Dedifferentiated amniotic fluid mesenchymal stem cell (primary cell): ENCODE results near the gene TST.

Source experiments
- DNase-seq: peaks from one replicate; pipeline ENCODE4 v3.0.0-alpha.2; 2016; ENCODE audit errors: extremely low spot score

The TST gene

DNA sequence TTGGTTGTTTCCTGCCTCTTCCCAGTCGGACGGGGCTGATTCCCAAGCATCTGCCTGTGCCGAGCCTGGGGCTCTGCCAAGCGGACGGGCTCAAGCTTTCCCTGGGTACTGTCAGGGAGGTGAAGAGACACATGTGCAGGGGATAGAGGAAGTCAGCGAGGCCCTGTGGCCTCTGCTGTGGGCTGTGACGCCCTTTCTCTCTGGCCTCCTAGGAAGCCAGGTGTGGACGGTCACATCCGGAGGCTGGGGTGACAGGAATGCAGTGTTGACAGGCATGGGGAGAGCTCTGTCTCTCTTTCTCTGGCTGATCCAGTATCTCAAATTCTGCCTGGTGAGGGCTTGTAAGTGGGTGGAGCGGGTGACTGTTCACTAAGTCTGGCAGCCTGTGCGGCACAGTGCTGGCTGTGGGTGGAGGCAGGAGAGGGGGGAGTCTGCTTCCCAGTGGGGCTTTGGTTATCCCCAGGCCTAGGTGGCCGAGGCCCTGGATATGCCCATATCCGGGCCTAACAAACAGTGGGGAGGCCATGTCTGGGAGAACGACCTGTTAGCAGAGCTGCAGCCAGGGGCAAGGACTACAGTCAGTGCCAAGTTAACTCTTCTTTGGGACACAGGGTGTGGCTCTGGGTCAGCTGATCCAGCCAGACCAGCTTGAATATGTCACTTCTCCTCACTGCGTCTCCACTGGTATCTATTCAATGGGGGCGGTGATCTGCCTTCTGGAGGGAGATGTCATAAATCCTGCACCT is 34.2 kb upstream of the TST start:
- DNase-seq: no peak

DNA sequence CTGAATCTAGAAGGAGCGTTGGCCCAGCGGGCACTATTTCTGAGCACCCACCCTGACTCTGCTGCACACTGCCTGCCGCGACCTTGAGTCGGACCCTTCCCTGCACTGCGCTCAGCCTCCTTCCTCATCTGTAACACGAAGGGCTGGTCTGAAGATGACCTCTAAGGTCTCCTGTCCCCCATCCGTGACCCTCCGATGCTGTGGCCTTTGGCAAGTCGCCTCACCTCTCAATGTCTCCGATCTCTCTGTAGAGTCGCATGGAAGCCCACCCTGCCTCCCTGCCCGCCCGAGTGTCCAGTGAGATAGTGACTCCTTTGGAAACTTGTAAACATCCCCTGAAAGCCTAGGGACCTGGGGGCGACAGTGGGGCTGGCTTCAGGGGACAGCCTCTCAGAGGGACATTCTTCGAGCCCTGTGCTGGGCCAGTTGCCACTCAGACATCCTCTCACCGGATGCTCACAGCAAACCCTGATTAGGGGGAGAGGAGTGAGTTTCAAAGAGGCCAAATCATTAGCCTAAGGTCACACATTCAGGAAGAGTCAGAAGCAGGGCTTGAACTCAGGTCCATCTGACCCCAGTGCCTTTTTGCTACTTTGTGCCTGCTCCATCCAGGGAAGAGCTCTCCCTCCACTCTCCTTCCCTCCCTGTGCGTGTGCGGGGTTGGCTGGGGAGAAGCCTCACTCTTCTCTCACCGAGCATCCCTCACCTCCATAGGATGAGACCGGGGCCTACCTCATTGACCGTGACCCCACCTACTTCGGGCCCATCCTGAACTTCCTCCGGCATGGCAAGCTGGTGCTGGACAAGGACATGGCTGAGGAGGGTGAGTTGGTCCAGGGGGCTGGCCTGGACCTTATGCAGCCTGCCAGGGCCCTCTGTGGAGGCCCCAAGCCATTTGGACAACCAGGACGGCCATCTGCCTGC is 33.4 kb upstream of the TST start:
- no peak for DNase-seq

DNA sequence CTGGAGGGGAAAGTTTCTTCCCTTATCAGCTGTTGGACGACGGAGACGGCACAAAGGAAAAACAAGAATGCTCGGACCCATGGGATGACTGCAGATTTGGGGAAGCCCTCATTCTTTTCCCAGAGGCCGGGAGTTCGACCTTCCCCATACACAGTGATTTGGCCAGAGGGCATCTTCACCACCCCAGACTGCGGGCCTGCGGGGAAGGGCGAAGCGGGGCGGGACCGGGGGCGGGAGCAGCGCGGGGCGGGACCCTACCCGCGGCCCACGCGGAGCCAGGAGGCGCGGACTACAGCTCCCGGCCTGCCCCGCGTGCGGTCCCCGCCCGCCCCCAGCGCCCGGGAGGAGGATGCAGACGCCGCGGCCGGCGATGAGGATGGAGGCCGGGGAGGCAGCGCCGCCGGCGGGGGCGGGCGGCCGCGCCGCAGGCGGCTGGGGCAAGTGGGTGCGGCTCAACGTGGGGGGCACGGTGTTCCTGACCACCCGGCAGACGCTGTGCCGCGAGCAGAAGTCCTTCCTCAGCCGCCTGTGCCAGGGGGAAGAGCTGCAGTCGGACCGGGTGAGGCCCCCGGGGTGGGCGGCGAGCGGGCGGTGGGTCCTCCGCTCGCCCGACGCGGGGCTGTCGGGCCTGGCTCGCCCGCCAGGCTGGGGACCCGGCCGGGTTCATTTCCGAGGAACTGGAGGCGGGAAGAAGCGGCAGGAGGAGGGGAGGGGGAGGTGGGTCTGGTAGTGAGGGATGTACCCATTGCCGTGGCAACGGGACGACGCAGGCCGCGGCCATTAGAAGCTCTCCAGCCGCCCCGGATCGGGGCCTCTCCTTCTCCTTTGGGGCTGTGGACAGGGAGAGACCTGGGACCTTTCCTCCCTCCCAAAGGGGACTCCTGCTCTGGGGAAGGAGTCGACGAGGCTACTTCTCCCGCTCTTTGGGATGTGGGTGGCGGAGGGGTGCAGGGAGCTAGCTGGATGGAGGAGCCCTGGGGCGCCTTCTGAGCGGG is 32.4 kb upstream of the TST start, which contains the start of gene KCTD17:
Gene KCTD17, plus strand, starts transcription at position 352 of the 995 bp plus-strand sequence. Its CDS starts 19 bp downstream, at position 371.
- peak; percentile 35 for DNase-seq

DNA sequence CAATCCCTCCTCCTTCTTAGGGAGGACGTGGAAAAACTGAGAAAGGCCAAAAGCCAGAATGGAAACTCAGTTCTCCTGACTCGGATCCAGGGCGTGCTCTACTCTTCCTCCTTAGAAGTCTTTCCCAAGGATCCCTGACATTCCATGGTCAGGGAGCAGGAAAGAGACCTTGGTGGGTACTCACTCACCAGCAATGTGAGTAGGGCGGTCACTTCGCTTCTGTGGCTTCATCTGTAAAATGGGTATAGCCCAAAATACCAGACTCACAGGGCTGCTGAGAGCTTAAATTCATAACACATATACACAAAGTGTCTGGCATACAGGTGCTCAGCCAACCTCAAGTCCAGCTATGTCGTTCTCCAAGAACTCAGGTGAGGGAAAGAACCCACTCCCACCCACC is 31.7 kb upstream of the TST start:
- no peak for DNase-seq

DNA sequence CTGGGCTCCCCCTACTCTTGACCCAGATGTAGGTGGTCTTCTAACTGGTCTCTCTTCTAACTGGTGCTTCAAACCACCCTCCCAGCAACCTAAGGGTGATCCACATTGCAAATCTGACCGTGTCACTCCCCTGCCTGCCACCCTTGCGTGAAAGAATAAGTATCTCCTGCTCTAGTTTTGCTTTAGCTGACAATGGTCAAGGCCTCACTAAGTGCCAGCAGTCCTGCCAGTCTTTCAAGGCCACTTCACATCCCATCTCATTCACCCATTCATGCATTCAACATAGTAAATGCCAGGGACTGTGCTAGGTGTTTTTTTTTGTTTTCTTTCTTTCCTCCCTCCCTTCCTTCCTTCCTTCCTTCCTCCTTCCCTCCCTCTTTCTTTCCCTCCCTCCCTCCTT is 30.0 kb upstream of the TST start:
- no peak for DNase-seq

DNA sequence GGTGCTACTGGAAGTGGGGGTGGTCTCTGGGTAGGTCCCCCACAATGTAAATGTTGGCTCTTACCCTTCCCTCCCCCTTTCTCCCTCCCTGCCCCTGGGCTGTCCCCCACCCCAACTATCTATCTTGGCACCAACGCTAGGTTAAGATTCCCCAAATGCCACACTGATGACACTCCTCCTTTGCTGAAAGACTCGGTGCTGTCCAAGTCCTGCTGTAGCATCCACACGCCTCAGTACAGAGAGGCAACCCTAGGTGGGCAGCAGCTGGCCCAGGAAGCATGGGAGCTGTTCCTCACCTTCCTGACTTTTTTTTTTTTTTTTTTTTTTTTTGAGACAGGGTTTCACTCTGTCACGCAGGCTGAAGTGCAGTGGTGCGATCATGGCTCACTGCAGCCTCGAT is 28.9 kb upstream of the TST start:
- no peak for DNase-seq

DNA sequence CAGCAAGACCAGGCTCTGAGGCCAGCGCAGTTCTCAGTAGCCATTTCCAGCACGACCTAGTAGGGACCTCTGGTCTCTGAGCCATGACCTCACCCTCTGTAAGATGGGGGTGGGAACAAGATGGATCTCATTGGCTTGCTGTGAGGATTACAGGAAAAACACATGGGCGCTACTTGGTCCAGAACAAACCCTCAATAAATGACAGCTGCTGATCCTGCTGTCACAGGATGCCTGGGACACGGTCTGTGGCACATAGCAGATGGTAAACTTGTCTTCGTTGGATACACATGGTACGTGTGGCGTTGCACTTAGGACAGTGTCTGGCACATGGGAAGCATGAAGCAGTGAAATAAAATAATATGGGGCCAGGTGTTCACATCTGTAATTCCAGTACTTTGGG is 27.8 kb upstream of the TST start:
- DNase-seq: no peak

DNA sequence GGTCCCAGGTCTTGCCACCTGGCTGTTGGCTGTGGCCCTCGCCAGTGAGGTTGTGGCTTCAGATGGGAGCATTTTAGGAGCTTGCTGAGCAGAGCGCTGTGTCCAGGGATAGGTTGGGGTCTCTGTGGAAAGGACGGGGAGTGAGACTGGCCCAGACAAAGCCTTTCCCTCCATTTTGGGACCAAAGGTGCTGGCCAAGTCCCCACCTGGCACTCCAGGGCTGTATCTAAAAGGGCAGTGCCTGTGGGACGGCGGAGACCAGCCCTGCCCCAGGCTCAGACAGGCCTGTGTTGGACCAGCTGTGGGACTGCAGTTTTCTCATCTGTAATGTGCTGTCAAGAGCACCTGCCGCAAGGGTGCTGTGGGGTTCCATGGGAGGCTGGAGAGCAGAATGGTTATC is 27.3 kb upstream of the TST start:
- DNase-seq: no peak

DNA sequence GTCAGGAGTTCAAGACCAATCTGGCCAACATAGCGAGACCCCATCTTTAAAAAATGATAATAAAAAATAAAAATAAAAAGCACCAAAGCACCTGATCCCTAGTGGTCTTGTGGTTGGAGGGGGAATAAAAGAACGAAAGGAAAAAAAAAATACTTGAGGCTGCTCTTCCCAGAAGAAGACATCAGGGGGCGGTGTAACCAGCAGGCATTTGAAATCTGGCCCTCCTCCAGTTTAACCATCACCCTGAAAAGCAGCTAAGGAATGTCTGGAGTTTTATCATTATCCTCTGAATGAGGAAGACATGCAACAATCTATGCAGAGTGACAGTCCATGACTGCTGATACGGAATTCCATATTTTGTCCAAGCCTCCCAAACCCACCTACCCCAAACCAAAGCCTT is 26.7 kb upstream of the TST start:
- DNase-seq: no peak

DNA sequence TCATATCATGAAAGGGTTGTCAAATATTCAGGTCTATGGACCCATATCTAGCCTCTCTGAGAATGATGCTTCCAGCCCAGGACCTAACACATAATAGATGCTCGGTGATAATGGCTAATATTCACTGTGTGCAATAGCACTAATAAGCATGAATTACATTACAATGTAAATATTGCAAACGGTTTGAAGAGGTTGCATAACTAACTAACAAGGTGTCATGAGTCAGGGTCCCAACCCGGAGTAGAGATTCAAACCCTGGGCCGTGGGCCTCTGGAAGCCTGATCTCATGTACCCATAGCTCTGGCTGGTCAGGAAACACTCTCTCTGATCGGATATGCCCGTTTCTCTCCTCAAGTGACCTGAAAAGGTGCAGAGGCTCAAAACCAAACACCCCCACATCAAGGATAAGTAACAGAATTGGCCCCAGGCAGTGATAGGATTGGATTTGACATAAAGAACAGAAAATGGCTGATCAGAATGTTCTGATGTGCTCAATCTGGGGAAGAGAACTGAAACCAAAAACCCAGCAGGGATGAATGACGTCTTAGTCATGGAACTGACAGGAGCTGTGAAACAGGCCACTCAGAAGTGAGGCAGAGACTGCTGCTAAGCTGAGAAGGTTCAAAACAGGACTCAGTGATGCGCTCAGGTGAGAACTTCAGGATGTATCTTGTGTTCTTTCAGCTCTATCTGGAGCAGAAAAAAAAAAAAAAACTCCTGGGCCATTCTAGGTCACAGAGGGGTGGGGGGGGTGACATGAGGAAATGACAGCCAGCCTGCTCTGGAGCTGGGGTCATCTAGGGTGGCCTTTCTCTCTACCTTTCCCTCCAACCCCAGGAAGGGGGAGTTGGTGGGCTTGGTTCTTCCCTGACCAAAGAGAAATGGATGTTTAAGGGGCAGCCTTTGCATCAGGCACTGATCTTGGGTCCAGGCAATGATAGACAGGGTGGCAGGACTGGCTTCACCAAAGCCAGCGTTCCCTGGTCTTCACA is 25.7 kb upstream of the TST start:
- DNase-seq: no peak

DNA sequence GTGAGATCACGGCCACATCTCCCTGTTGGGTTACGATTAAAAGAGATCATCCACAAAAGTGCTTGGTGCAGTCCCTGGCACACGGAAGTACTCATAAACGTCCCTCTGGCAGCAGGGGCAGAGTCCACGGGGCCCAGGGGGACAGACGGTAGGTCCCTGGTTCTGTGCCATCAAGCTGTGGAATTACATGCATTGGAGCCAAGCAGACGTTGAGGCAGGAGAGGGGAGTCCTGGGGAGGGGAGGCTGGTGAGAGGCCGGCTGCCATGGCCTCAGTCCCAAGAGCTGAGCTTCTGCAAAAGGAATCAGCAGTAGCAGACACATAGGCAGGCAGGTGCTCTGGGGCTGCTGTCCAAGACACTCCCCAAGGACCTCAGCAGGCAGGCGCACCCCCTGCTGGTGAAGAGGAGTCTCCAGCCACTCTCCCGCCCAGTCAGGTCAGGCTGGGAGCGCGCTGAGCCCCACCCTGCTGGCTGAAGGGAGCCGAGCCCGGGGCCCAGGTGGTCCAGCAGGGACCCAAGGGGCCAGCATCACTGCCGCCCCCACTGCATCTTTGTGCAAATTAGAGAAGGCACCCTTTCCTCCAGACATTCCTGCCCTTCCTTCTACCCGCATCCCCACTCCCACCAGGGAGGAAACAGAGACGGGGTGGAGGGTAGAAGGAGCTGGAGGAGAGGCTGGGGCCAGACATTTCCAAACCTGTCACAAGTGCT is 24.7 kb upstream of the TST start:
- no peak for DNase-seq

DNA sequence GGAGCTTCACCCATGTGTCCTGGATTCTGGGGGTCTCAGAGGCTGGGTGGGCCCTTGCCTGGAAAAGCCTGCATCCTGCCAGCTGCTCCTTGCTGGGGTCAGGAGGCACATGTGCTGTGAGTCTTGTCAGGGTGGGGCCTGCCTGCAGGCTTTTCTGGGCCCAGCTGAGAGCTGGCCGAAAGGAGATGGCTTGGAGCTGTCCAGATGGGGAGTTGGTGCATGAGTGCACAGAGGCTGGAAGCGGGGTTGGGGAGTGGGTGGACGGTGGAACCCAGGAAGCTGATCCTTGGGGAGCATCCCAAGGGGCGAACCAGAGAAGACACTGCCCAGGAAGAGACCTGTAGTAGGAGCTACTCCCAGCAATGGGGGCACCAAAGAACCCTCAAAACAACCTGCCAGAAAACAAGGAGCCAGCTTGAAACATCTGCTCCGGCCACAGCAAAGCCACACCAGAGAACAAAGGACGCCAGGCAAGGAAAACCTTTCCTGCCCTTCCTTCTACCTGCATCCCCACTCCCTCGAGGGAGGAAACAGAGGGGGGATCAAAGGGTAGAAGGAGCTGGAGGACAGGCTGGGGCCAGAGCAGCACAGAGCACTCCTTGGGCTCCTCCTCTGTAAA is 24.1 kb upstream of the TST start:
- no peak for DNase-seq

DNA sequence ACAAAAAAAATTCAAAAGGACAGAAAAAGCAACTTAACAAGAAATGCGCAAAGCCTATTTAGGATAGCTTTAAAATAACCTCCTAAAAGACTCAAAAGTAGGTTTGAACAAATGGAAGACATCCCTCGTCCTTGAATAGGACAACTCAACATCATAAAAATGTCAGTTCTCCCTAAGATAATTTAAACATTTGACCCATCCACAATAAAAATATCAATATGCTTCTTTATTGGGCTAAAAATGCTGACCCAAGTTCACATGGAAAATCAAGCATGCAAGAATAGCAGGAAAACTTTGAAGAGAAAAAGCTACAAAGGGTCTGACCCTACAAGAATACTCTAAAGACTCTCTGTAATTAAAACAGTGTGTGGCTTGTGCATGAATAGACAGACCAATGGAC is 20.2 kb upstream of the TST start:
- DNase-seq: no peak

DNA sequence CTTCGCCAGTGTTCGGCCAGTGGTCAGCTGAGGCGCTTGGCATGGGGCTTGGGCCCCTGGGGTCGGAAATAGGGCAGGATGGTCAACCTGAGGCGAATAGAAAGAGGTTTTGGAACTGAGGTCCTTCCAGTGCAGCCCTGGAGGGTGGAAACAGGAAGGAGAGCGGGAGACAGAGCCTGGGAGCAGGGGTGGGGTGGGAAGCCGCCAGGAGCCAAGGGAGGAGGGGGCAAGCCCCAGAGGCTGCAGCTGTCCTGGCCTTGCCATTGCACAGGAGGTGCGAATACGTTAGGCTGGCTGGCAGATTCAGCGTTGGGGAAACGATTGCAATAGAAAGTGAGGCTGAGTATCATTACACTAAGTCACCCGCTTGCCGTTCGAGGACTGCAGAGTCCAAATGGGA is 18.4 kb upstream of the TST start:
- DNase-seq: no peak

DNA sequence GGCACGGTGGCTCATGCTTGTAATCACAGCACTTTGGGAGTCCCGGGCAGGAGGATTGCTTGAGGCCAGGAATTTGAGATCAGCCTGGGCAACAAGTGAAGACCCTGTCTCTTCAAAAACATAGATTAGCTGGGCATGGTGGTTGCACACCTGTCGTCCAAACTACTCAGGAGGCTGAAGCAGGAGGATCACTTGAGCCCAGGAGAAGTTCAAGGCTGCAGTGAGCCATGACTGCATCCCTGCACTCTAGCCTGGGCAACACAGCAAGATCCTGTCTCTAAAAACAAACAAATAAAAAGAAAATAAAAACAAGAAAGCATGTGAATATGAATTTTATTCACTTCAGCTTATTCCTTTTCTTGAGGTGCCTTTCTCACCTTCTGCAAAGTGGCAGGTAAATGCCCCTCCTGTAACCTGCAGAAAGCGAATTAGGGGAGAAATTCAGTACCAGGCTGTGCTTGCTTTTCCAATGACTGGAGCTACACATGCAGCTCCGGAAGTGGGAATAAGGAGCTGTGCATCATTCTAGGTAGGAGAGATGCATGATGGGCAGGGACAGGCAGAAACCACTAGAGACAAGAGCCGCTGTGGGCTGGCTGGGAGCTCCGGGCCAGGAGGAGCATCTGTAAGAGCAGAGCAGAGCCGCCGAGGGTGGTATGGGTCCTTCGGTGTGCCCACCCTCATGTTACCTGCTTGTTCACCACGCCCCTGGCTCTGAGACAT is 17.6 kb upstream of the TST start:
- no peak for DNase-seq

DNA sequence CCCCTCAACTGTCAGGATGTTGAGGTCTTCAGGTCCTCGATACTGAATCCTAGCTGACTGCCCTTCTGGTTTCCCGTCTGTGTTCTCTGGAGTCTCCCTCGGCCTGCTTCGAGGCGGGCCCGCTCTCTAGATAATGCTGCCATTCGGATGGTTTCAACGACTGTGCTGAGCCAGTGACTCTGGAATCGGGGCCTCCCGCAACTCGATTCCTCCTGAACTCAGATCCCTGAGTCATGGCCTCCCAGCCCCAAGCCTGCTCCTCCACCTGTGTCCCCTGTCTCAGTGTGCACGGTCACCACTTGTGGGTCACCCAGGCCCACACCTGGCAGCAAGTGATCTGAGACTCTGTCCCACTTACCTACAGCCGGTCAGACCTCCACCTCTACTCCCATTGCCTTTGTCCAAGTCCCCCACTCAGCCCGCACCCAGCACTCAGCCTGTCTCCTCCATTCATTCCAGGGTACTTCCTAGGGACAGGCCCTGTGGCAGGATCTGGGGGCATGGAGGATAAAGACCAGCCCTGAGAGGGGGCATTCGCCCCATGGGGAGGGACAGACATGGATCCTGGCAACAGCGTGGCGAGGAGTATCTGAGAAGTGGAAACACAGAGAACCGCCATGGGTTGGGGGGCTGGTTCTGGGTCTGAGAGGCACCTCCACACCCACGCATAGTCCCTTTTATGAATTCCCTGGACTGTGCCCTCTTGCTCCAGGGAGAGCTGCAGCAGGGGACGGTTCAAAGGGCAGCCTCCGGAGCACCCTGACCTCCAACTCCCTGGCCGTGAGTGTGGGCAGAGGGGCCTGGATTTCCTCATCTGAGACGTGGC is 14.6 kb upstream of the TST start:
- DNase-seq: no peak

DNA sequence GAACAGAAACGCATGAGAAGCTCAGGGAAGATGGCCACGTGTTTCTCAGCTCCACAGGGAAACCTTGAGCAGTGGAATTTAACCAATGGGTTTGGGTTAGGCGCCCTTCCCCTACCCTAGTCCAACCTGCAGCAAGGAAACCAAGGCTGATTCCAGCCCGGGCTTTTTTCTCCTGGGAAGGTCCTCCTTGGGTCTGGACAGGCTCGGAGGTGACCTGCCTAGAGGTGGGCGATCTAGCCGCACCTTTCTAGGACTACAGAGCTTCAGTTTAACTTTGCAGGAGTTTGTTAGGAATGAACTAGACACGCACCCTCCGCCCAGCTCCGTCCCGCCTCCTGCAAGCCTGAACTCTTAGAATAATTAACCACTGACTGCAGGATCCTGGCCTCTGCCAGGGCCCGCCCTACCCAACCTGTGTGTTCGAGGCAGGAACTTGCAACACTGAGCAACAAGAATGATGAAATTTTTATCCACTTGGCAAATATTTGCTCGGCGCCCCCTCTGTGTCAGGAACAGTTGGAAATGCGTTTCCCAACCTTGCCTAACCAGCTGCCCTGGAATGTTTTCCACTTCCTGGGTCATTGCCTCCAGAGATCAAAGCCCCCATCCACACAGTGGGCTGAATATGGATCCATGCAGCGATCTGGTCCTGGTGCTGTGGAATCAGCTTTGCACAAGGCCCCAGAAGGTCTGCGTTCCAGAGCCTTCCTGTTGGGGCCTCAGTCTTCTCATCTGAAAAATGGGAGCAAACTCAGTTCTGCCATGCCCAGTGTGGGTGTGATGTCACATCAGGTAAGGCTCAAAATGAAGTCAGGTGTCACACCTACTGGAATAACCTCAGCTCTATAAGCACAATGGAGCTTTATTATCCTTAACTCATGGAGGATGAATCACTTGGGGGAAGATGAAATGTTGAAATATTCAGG is 13.6 kb upstream of the TST start:
- no peak for DNase-seq
